ENCODE results near the gene TENT4A. TPM values are rescaled to one million over a fixed set of nuclear protein-coding genes. Genes with fewer than 3 reads are reported as not detected.

TENT4A gene
- total and polyA plus RNA-seq, 2 of the 4 experiments (the other 2 are of a cell fraction): 5.9 to 17.2 TPM

DNA sequence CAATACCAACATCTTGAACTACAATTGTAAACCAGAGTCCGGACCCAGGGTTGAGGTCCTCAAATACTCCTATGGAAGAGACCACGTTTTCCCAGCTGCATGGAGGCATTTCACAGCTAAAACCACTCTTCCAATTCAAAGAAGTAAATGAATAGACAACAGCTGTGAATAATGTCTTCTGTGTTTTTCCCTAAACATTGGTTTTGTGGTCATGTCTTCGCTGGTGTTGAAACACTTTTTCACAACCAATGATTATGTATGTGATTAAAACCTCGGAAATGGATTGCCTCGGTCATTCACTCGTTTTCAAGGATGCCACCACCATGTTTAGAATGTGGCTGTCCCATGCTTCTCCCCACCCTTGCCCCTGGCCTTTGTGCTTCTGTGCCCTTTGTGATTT lies 9.4 kb upstream of the TENT4A start:
- Histone ChIP-seq H2BK20ac (ENCODE audit: low read depth, low read length) (peak overlapping the region; percentile 86), H2BK5ac (ENCODE audit: low read depth, low read length, poor library complexity, severe bottlenecking) (peak overlapping the region; percentile 83), H3K27me3 (ENCODE audit: control insufficient read depth, insufficient read depth, low read length) (peaks cover 8% of the 10 kb centered on the region; the same call in 1 of the 2 replicates), H3K18ac (ENCODE audit: low read depth, low read length) (peak overlapping the region; percentile 80), H3K9me1 (ENCODE audit: insufficient read depth, low read length) (peaks cover 16% of the 10 kb centered on the region), H2AFZ (replicated peaks; ENCODE audit: low read length, poor library complexity) (peak overlapping the region; percentile 77), H2AK5ac (ENCODE audit: low read depth, low read length) (peak overlapping the region; percentile 69; the same call in 1 of the 2 replicates), H4K8ac (ENCODE audit: low read depth in 2 of 2, low read length in 2 of 2) (peak overlapping the region in 1 of 2 experiments; percentile 78; a peak in 2 of 4 replicates), H3K36me3 (ENCODE audit: control insufficient read depth, insufficient read depth, low read length) (no peaks in the 10 kb centered on the region), H4K91ac (ENCODE audit: insufficient read depth, low read depth, low read length) (peak overlapping the region; percentile 36; the same call in 1 of the 2 replicates), H3K9ac (ENCODE audit: low read depth, low read length) (peak overlapping the region; percentile 32), H3K14ac (replicated peaks; ENCODE audit: low read depth, low read length) (peak overlapping the region; percentile 75), H3K27ac (ENCODE audit: insufficient read depth, low read length) (peak overlapping the region; percentile 64), H3K4me2 (ENCODE audit: low read depth, low read length) (peak overlapping the region; percentile 75), H2AK9ac (replicated peaks; ENCODE audit: low read depth, low read length, poor library complexity) (no peak overlapping the region), H2BK120ac (ENCODE audit: low read depth, low read length) (peak overlapping the region; percentile 91), H3K23ac (ENCODE audit: low read depth, low read length) (peak overlapping the region; percentile 68), H3K56ac (ENCODE audit: extremely low read depth, insufficient read depth, low read length) (peak overlapping the region; percentile 22), H3K9me3 (ENCODE audit: control insufficient read depth, insufficient read depth, low read length) (no peaks in the 10 kb centered on the region), H3K79me1 (ENCODE audit: low read depth in 1 of 2, low read length in 2 of 2) (peaks cover 0 to 9% of the 10 kb centered on the region in 2 experiments; a peak in 2 of 4 replicates), H2BK15ac (ENCODE audit: low read depth, low read length) (peak overlapping the region; percentile 61; the same call in 2 of the 3 replicates), H4K5ac (ENCODE audit: low read depth, low read length) (peak overlapping the region; percentile 54; the same call in 1 of the 2 replicates), H3K4me3 (ENCODE audit: insufficient read depth, low read depth, low read length) (no peak overlapping the region; the same call in 1 of the 2 replicates), H3K4me1 (ENCODE audit: control insufficient read depth, insufficient read depth, low read length) (peaks cover 20% of the 10 kb centered on the region), H4K20me1 (ENCODE audit: insufficient read depth, low read length) (no peaks in the 10 kb centered on the region), H3K4ac (ENCODE audit: low read depth, low read length) (peak overlapping the region; percentile 82)
- intact Hi-C loops (cut with micrococcal nuclease): no loop called here
- in situ Hi-C loops (cut with MboI; ENCODE audit: low sequenced_read_pairs): no loop called here
- dilution Hi-C loops (cut with HindIII; ENCODE audit: low sequenced_read_pairs, unreplicated experiment): no loop called here
- ATAC-seq (ENCODE audit: low read depth) (peak; percentile 10), DNase-seq (peak; percentile 63)
- BruUV-seq (replicated peaks): no TSS peak
- POLR2A ChIA-PET (ENCODE audit: unreplicated experiment): no interaction called here
- WGBS, 2 experiments (ENCODE audit: extremely low coverage in 2 of 2, insufficient read length in 1 of 2): no CpG with 5 or more reads among the region's 6 CpGs
- CTCF ChIA-PET: no interaction called here
- TF ChIP-seq CEBPB (IDR thresholded peaks at IDR 0.05; ENCODE audit: low read depth, low read length) (peak; percentile 59), MAFK (IDR thresholded peaks at IDR 0.05; ENCODE audit: low read depth, low read length) (no peak)
